HL-60 (cell line): ENCODE data around the gene AK1.

Source experiments
- CTCF ChIP-seq: IDR thresholded peaks from one replicate; pipeline ENCODE4 v1.5.1; 2011; ENCODE audit warnings: low read length, control low read depth, inconsistent platforms; ENCODE audit not compliant: insufficient read depth
- POLR2AphosphoS5 ChIP-seq: IDR thresholded peaks from 2 replicates; pipeline ENCODE4 v1.6.1; 2012; ENCODE audit warnings: low read depth
- REST ChIP-seq: IDR thresholded peaks from 2 replicates; pipeline ENCODE4 v1.6.1; 2012; ENCODE audit warnings: low read depth; ENCODE audit not compliant: insufficient replicate concordance
- SPI1 ChIP-seq: IDR thresholded peaks from 2 replicates; pipeline ENCODE4 v1.6.1; 2012; ENCODE audit warnings: low read depth, mild to moderate bottlenecking, borderline replicate concordance

GRCh38 chr9:127858041-127858512 lies 19.4 kb downstream of the AK1 start:
- no peak for TF ChIP-seq CTCF
- no peak for TF ChIP-seq SPI1
- TF ChIP-seq POLR2AphosphoS5: no peak
- TF ChIP-seq REST: no peak
